ENCODE results near the gene ZFAND3.

ZFAND3 gene

DNA sequence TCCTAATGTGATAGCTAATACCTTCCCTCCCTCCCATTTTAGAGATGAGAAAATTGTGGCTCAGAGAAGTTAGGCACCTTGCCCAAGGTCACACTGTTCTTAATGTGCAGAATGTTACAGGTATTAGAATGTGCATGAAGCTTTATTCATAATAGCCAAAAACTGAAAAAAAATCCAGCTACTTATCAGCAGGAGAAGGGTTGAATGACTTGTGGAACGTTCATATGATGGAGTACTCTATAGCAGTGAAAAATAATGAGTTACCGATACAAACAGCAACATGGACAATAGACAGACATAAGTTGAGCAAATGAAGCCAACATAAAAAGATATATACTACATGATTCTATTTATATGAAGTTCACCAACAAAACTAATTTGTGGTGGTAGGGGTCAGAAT, 37.7 kb upstream of the ZFAND3 start:
- TF ChIP-seq, protein P1, sequence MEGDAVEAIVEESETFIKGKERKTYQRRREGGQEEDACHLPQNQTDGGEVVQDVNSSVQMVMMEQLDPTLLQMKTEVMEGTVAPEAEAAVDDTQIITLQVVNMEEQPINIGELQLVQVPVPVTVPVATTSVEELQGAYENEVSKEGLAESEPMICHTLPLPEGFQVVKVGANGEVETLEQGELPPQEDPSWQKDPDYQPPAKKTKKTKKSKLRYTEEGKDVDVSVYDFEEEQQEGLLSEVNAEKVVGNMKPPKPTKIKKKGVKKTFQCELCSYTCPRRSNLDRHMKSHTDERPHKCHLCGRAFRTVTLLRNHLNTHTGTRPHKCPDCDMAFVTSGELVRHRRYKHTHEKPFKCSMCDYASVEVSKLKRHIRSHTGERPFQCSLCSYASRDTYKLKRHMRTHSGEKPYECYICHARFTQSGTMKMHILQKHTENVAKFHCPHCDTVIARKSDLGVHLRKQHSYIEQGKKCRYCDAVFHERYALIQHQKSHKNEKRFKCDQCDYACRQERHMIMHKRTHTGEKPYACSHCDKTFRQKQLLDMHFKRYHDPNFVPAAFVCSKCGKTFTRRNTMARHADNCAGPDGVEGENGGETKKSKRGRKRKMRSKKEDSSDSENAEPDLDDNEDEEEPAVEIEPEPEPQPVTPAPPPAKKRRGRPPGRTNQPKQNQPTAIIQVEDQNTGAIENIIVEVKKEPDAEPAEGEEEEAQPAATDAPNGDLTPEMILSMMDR (conservative IDR thresholded peaks at IDR 0.05; ENCODE audit: low read length) = no peak
- no peak for DNase-seq (ENCODE audit: low read depth)
- no peak overlapping the region for H3K4me3 ChIP-seq (ENCODE audit: low read length)

- DNase-seq (ENCODE audit: low read depth) = peak; percentile 41
- TF ChIP-seq, protein P1 (conservative IDR thresholded peaks at IDR 0.05; ENCODE audit: low read length) = no peak; the same call in 1 of the 2 replicates
Observed at GRCh38 chr6:37783025-37783855, 36.3 kb upstream of the ZFAND3 start.

GRCh38 chr6:37783856-37784584, 35.5 kb upstream of the ZFAND3 start:
- TF ChIP-seq, protein P1 (conservative IDR thresholded peaks at IDR 0.05; ENCODE audit: low read length) = 0 out of 2 replicates have a peak, but pooled peaks have one; percentile 15
- H3K4me3 ChIP-seq (ENCODE audit: low read length) = peak overlapping the region; percentile 47
- peak; percentile 50 for DNase-seq (ENCODE audit: low read depth)

More at GRCh38 chr6:37783025-37783855, 36.3 kb upstream of the ZFAND3 start:
- peak overlapping the region; percentile 47 for H3K4me3 ChIP-seq (ENCODE audit: low read length)

GRCh38 chr6:37784585-37784967, 35.0 kb upstream of the ZFAND3 start:
- no peak overlapping the region for H3K4me3 ChIP-seq (ENCODE audit: low read length)

GRCh38 chr6:37785002-37785662, 34.4 kb upstream of the ZFAND3 start:
- TF ChIP-seq, protein P1 (conservative IDR thresholded peaks at IDR 0.05; ENCODE audit: low read length) = no peak
- H3K4me3 ChIP-seq (ENCODE audit: low read length) = no peak overlapping the region
- no peak for DNase-seq (ENCODE audit: low read depth)

More at GRCh38 chr6:37784585-37784967, 35.0 kb upstream of the ZFAND3 start:
- TF ChIP-seq, protein P1 (conservative IDR thresholded peaks at IDR 0.05; ENCODE audit: low read length) = no peak
- no peak for DNase-seq (ENCODE audit: low read depth)

- peak; percentile 59 for DNase-seq (ENCODE audit: low read depth)
- H3K4me3 ChIP-seq (ENCODE audit: low read length) = no peak overlapping the region
- TF ChIP-seq, protein P1 (conservative IDR thresholded peaks at IDR 0.05; ENCODE audit: low read length) = no peak
Observed at GRCh38 chr6:37785663-37786270, 33.8 kb upstream of the ZFAND3 start.
